ENCODE data around the gene STOM. TPM values are rescaled to one million over a fixed set of nuclear protein-coding genes. Genes with fewer than 3 reads are reported as not detected.

The STOM gene
- total and polyA plus RNA-seq, 8 donors: 35.3 to 238 (median 131) TPM

DNA sequence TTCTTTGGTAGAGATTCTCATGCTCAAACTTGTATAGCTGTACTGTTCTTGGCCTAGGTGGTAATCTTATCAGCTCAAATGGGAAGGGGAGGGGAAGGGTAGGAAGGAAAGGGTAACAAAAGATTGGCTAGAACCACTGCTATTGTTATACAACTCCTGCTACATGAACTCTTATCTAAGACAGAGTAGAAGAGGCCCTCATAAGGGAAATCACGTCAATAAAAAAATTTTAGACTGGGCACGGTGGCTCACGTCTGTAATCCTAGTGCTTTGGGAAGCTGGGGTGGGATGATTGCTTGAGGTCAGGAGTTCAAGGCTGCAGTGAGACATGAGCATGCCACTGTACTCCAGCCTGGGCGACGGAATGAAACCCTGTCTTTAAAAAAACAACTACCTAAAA, 15.9 kb downstream of the STOM start:
- WGBS, 5 donors: 15 to 35% (median 25%) methylated on average over 5 of the region's 5 CpGs
- H3K9me3 ChIP-seq: no peaks in the 10 kb centered on the region
- peak overlapping the region; percentile 65 to 85 (median 77) for H3K27ac ChIP-seq
- peaks cover 0 to 45% (median 38%) of the 10 kb centered on the region in 4 donors for H3K36me3 ChIP-seq
- peak in 1 of 2 donors; percentile 57 for DNase-seq
- H3K4me3 ChIP-seq: no peak overlapping the region
- H3K27me3 ChIP-seq: no peaks in the 10 kb centered on the region
- intact Hi-C loops (cut with DNase I; ENCODE audit: low total_unique reads): no loop called here
- H3K4me1 ChIP-seq: peaks cover 62 to 100% (median 86%) of the 10 kb centered on the region in 4 donors
- TF ChIP-seq, protein P1, sequence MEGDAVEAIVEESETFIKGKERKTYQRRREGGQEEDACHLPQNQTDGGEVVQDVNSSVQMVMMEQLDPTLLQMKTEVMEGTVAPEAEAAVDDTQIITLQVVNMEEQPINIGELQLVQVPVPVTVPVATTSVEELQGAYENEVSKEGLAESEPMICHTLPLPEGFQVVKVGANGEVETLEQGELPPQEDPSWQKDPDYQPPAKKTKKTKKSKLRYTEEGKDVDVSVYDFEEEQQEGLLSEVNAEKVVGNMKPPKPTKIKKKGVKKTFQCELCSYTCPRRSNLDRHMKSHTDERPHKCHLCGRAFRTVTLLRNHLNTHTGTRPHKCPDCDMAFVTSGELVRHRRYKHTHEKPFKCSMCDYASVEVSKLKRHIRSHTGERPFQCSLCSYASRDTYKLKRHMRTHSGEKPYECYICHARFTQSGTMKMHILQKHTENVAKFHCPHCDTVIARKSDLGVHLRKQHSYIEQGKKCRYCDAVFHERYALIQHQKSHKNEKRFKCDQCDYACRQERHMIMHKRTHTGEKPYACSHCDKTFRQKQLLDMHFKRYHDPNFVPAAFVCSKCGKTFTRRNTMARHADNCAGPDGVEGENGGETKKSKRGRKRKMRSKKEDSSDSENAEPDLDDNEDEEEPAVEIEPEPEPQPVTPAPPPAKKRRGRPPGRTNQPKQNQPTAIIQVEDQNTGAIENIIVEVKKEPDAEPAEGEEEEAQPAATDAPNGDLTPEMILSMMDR (IDR thresholded peaks at IDR 0.05): no peak
- TF ChIP-seq POLR2AphosphoS5 (IDR thresholded peaks at IDR 0.05) (peak; percentile 12 to 54 (median 43)), EP300 (IDR thresholded peaks at IDR 0.05) (no peak), POLR2A (IDR thresholded peaks at IDR 0.05) (no peak)

- TF ChIP-seq, protein P1 (IDR thresholded peaks at IDR 0.05): no peak
- TF ChIP-seq POLR2AphosphoS5 (IDR thresholded peaks at IDR 0.05) (peak in 1 of 3 donors; percentile 17), EP300 (IDR thresholded peaks at IDR 0.05) (no peak), POLR2A (IDR thresholded peaks at IDR 0.05) (no peak)
- Histone ChIP-seq H3K4me1 (peaks cover 56 to 100% (median 88%) of the 10 kb centered on the region in 4 donors), H3K4me3 (no peak overlapping the region), H3K27me3 (no peaks in the 10 kb centered on the region), H3K27ac (peak overlapping the region in 4 of 5 donors; percentile 66 to 85 (median 80)), H3K9me3 (no peaks in the 10 kb centered on the region), H3K36me3 (peaks cover 6 to 52% (median 45%) of the 10 kb centered on the region in 4 donors)
- DNase-seq: peak in 1 of 2 donors; percentile 61
- intact Hi-C loops (cut with DNase I; ENCODE audit: low total_unique reads): no loop called here
- 57 to 64% (median 62%) methylated on average over 9 of the region's 9 CpGs for WGBS, 5 donors
Measured at GRCh38 chr9:121353241-121354061, 16.6 kb downstream of the STOM start.

DNA sequence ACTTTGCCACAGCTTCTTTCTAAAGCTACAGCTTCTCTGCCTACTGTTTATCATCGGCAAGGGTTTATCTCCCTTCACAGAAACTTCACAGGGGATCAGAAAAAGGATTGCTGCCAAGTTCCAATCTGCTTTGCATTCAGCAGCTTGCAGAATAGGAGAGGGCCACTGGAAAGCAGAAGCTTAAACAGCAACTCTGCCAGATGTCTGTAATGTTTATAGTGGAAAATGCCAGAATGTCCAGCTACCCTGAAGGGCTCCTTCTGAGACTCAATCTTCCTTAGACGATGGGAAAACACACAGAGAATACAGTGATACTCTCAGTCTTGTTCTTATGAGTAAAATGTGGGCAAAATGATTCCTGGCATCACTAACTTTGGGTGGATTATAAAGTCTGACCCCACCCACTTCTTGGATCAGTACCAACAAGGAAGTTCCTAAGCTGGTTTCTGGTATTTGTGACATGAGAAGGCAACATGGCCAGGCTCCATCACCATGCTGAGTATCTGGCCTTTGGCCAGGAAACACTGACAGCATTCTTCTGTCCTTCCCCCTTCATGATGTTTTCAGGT, 19.0 kb downstream of the STOM start:
- H3K4me3 ChIP-seq: no peak overlapping the region
- intact Hi-C loops (cut with DNase I; ENCODE audit: low total_unique reads): no loop called here
- TF ChIP-seq EP300 (IDR thresholded peaks at IDR 0.05) (no peak), POLR2AphosphoS5 (IDR thresholded peaks at IDR 0.05) (peak; percentile 45 to 85 (median 61))
- H3K9me3 ChIP-seq: no peaks in the 10 kb centered on the region
- peak; percentile 77 to 91 for DNase-seq
- no peaks in the 10 kb centered on the region for H3K27me3 ChIP-seq
- H3K4me1 ChIP-seq: peaks cover 49 to 100% (median 84%) of the 10 kb centered on the region in 4 donors
- H3K36me3 ChIP-seq: peaks cover 19 to 75% (median 66%) of the 10 kb centered on the region in 4 donors
- H3K27ac ChIP-seq: peak overlapping the region; percentile 61 to 84 (median 81)
- WGBS, 5 donors: 4 to 9% (median 6%) methylated on average over 2 of the region's 2 CpGs

GRCh38 chr9:121350036-121350435, 20.0 kb downstream of the STOM start:
- 80 to 93% (median 91%) methylated on average over 1 of the region's 1 CpG for WGBS, 5 donors
- no peak for DNase-seq
- Histone ChIP-seq H3K27ac (peak overlapping the region in 4 of 5 donors; percentile 61 to 84 (median 79)), H3K9me3 (no peaks in the 10 kb centered on the region), H3K27me3 (no peaks in the 10 kb centered on the region), H3K36me3 (peaks cover 19 to 78% (median 70%) of the 10 kb centered on the region in 4 donors), H3K4me3 (no peak overlapping the region), H3K4me1 (peaks cover 42 to 100% (median 80%) of the 10 kb centered on the region in 4 donors)
- TF ChIP-seq, protein P1 (IDR thresholded peaks at IDR 0.05): no peak
- TF ChIP-seq EP300 (IDR thresholded peaks at IDR 0.05) (no peak), POLR2A (IDR thresholded peaks at IDR 0.05) (no peak), POLR2AphosphoS5 (IDR thresholded peaks at IDR 0.05) (no peak)
- intact Hi-C loops (cut with DNase I; ENCODE audit: low total_unique reads): no loop called here

Measured in stomach (tissue), 9 donors.